ENCODE data around the gene HNRNPC.

- TF ChIP-seq HDAC2 (IDR thresholded peaks at IDR 0.05; ENCODE audit: borderline replicate concordance in 1 of 2, low read depth in 2 of 2, low read length in 2 of 2) (no peak), ATF3 (IDR thresholded peaks at IDR 0.05; ENCODE audit: insufficient read depth, low read depth, low read length) (no peak), CTCF (IDR thresholded peaks at IDR 0.05; ENCODE audit: control extremely low read depth in 1 of 3, insufficient read depth in 1 of 3, low read depth in 1 of 3, low read length in 3 of 3) (no peak), ZNF274 (IDR thresholded peaks at IDR 0.05; ENCODE audit: borderline replicate concordance, extremely low read depth, low read length) (no peak), POLR2A (IDR thresholded peaks at IDR 0.05; ENCODE audit: control extremely low read depth in 1 of 2, low read depth in 2 of 2, low read length in 2 of 2) (no peak), YY1 (IDR thresholded peaks at IDR 0.05; ENCODE audit: low read depth, low read length) (no peak), TCF12 (IDR thresholded peaks at IDR 0.05; ENCODE audit: low read depth, low read length) (no peak), POLR2AphosphoS5 (IDR thresholded peaks at IDR 0.05; ENCODE audit: low read depth, low read length) (no peak; the same call in 1 of the 2 replicates), KDM1A (IDR thresholded peaks at IDR 0.05; ENCODE audit: borderline replicate concordance, low read length) (no peak), BCL11A (IDR thresholded peaks at IDR 0.05; ENCODE audit: low read depth in 2 of 2, low read length in 2 of 2) (no peak), SIN3A (conservative IDR thresholded peaks at IDR 0.05 in 1 of 2, IDR thresholded peaks at IDR 0.05 in 1 of 2; ENCODE audit: low read depth in 1 of 2, low read length in 2 of 2) (no peak), FOSL1 (IDR thresholded peaks at IDR 0.05; ENCODE audit: insufficient read depth, low read depth, low read length) (no peak), EZH2 (IDR thresholded peaks at IDR 0.05; ENCODE audit: low read depth, low read length, severe bottlenecking) (no peak)
Observed at GRCh38 chr14:21226467-21226866, 42.8 kb downstream of the HNRNPC start.

Data from H1 (cell line).